Stomach smooth muscle (tissue), 2 donors: ENCODE results near the gene ZNF593.
A peak's percentile ranks its signal among the peaks of the same experiment; 100 is the strongest.

ENCODE experiments used
- H3K27ac ChIP-seq: one replicate; pipeline ENCODE4 v1.7.0; 2013; ENCODE audit warnings: mild to moderate bottlenecking, low read length, inconsistent platforms
- H3K27me3 ChIP-seq, 2 donors: one replicate each; pipeline ENCODE4 v1.7.0; 2013; ENCODE audit warnings: low read length in 2 of 2; ENCODE audit not compliant: insufficient read depth in 2 of 2, control insufficient read depth in 1 of 2
- H3K36me3 ChIP-seq, 2 donors: one replicate each; pipeline ENCODE4 v1.7.0; 2013; ENCODE audit warnings: low read length in 2 of 2; ENCODE audit not compliant: control insufficient read depth in 2 of 2, insufficient read depth in 2 of 2
- H3K4me1 ChIP-seq: one replicate; pipeline ENCODE4 v1.7.0; 2013; ENCODE audit warnings: low read length; ENCODE audit not compliant: control insufficient read depth, insufficient read depth
- H3K4me3 ChIP-seq, 2 donors: one replicate each; pipeline ENCODE4 v1.7.0; 2013; ENCODE audit warnings: low read length in 2 of 2
- H3K9ac ChIP-seq, 2 donors: one replicate each; pipeline ENCODE4 v1.7.0; 2013; ENCODE audit warnings: low read length in 2 of 2, mild to moderate bottlenecking in 1 of 2
- H3K9me3 ChIP-seq, 2 donors: one replicate each; pipeline ENCODE4 v1.7.0; 2013; ENCODE audit warnings: low read length in 2 of 2; ENCODE audit not compliant: control insufficient read depth in 2 of 2
- donor health status: healthy.
- donor health status: Pancreatic carcinoma.

The ZNF593 gene

GRCh38 chr1:26171084-26172072 is 1.7 kb downstream of the ZNF593 start, which contains the start of gene ZNF593OS:
Gene ZNF593OS, minus strand, starts transcription at chr1:26171832. Its CDS starts 171 bp downstream, at chr1:26171661.
- H3K27me3 ChIP-seq: no peaks in the 10 kb centered on the region
- peak within 1 kb of the TSS; percentile 89 to 95 for H3K9ac ChIP-seq
- peaks cover 0 to 2% of the 10 kb centered on the region in 2 donors for H3K36me3 ChIP-seq

GRCh38 chr1:26175346-26175745 is 5.6 kb downstream of the ZNF593 start:
- no peaks in the 10 kb centered on the region for H3K27me3 ChIP-seq
- H3K4me3 ChIP-seq: no peak overlapping the region
- no peaks in the 10 kb centered on the region for H3K9me3 ChIP-seq
- H3K27ac ChIP-seq: no peak overlapping the region
- H3K36me3 ChIP-seq: peaks cover 0 to 2% of the 10 kb centered on the region in 2 donors
- peaks cover 11% of the 10 kb centered on the region for H3K4me1 ChIP-seq
- H3K9ac ChIP-seq: no peak overlapping the region

More at GRCh38 chr1:26171084-26172072, 1.7 kb downstream of the ZNF593 start, which contains the start of gene ZNF593OS:
- H3K4me1 ChIP-seq: peaks cover 18% of the 10 kb centered on the region
- H3K4me3 ChIP-seq: peak within 1 kb of the TSS; percentile 88 to 94
- no peaks in the 10 kb centered on the region for H3K9me3 ChIP-seq
- no peak within 1 kb of the TSS for H3K27ac ChIP-seq

GRCh38 chr1:26177182-26177684 is 7.5 kb downstream of the ZNF593 start, which contains the start of gene CNKSR1:
Gene CNKSR1, plus strand, starts transcription at chr1:26177491. Its CDS starts 57 bp downstream, at chr1:26177548.
- H3K27me3 ChIP-seq: no peaks in the 10 kb centered on the region
- no peaks in the 10 kb centered on the region for H3K9me3 ChIP-seq
- no peaks in the 10 kb centered on the region for H3K4me1 ChIP-seq
- H3K4me3 ChIP-seq: no peak within 1 kb of the TSS
- H3K36me3 ChIP-seq: no peaks in the 10 kb centered on the region
- no peak within 1 kb of the TSS for H3K9ac ChIP-seq
- H3K27ac ChIP-seq: no peak within 1 kb of the TSS

- Histone ChIP-seq H3K9me3 (no peaks in the 10 kb centered on the region), H3K27me3 (no peaks in the 10 kb centered on the region), H3K9ac (no peak overlapping the region), H3K36me3 (no peaks in the 10 kb centered on the region), H3K4me1 (no peaks in the 10 kb centered on the region), H3K4me3 (no peak overlapping the region), H3K27ac (no peak overlapping the region)
Measured at GRCh38 chr1:26180010-26180506, 10.3 kb downstream of the ZNF593 start.

- H3K9ac ChIP-seq: no peak overlapping the region
- no peak overlapping the region for H3K4me3 ChIP-seq
- no peaks in the 10 kb centered on the region for H3K36me3 ChIP-seq
- no peaks in the 10 kb centered on the region for H3K9me3 ChIP-seq
- H3K27ac ChIP-seq: no peak overlapping the region
- H3K4me1 ChIP-seq: no peaks in the 10 kb centered on the region
- no peaks in the 10 kb centered on the region for H3K27me3 ChIP-seq
Measured at GRCh38 chr1:26181586-26182382, 12.1 kb downstream of the ZNF593 start.

GRCh38 chr1:26182383-26182696 is 12.6 kb downstream of the ZNF593 start:
- H3K9me3 ChIP-seq: no peaks in the 10 kb centered on the region
- H3K9ac ChIP-seq: no peak overlapping the region
- H3K4me3 ChIP-seq: no peak overlapping the region
- H3K27ac ChIP-seq: no peak overlapping the region
- H3K27me3 ChIP-seq: no peaks in the 10 kb centered on the region
- no peaks in the 10 kb centered on the region for H3K4me1 ChIP-seq
- no peaks in the 10 kb centered on the region for H3K36me3 ChIP-seq

GRCh38 chr1:26184086-26184485 is 14.4 kb downstream of the ZNF593 start:
- no peaks in the 10 kb centered on the region for H3K36me3 ChIP-seq

GRCh38 chr1:26184883-26185282 is 15.2 kb downstream of the ZNF593 start:
- Histone ChIP-seq H3K4me3 (no peak overlapping the region), H3K36me3 (no peaks in the 10 kb centered on the region), H3K4me1 (no peaks in the 10 kb centered on the region), H3K9me3 (no peaks in the 10 kb centered on the region), H3K9ac (no peak overlapping the region), H3K27me3 (no peaks in the 10 kb centered on the region), H3K27ac (no peak overlapping the region)

More at GRCh38 chr1:26184086-26184485, 14.4 kb downstream of the ZNF593 start:
- no peaks in the 10 kb centered on the region for H3K4me1 ChIP-seq
- H3K9me3 ChIP-seq: no peaks in the 10 kb centered on the region
- no peak overlapping the region for H3K9ac ChIP-seq
- no peak overlapping the region for H3K4me3 ChIP-seq
- H3K27me3 ChIP-seq: no peaks in the 10 kb centered on the region
- no peak overlapping the region for H3K27ac ChIP-seq

- no peaks in the 10 kb centered on the region for H3K9me3 ChIP-seq
- no peak overlapping the region for H3K9ac ChIP-seq
- H3K4me3 ChIP-seq: no peak overlapping the region
- no peak overlapping the region for H3K27ac ChIP-seq
- no peaks in the 10 kb centered on the region for H3K27me3 ChIP-seq
- no peaks in the 10 kb centered on the region for H3K4me1 ChIP-seq
- no peaks in the 10 kb centered on the region for H3K36me3 ChIP-seq
Measured at GRCh38 chr1:26187882-26188281, 18.2 kb downstream of the ZNF593 start.

- Histone ChIP-seq H3K4me3 (no peak overlapping the region), H3K27me3 (no peaks in the 10 kb centered on the region), H3K4me1 (no peaks in the 10 kb centered on the region), H3K9me3 (no peaks in the 10 kb centered on the region), H3K27ac (no peak overlapping the region), H3K9ac (no peak overlapping the region), H3K36me3 (no peaks in the 10 kb centered on the region)
Measured at GRCh38 chr1:26188477-26188876, 18.8 kb downstream of the ZNF593 start.
